Liver (tissue), 9 donors: ENCODE measurements around the gene IZUMO3. TPM values are rescaled to one million over a fixed set of nuclear protein-coding genes. Genes with fewer than 3 reads are reported as not detected.
"Not testable (repeated sequence)": the region's sequence is repeated elsewhere in the genome, so short reads cannot be mapped to it uniquely, and the experiment has no call there.

ENCODE experiments used
- DNase-seq: peaks from one replicate; pipeline ENCODE4 v3.0.0-alpha.2; 2017; ENCODE audit warnings: low spot score
- H3K27ac ChIP-seq, 2 donors: one replicate each; pipeline ENCODE4 v1.7.0; 2013; ENCODE audit warnings: inconsistent platforms in 2 of 2, low read length in 2 of 2, control low read depth in 1 of 2, low read depth in 1 of 2, mild to moderate bottlenecking in 1 of 2
- H3K27me3 ChIP-seq, 4 donors: one replicate each; pipeline versions ENCODE4 v1.6.1 to v1.7.0; 2013; ENCODE audit warnings: low read length in 3 of 4, inconsistent platforms in 1 of 4, mild to moderate bottlenecking in 1 of 4, moderate library complexity in 1 of 4; ENCODE audit not compliant: control insufficient read depth in 4 of 4, insufficient read depth in 4 of 4
- H3K36me3 ChIP-seq, 4 donors: one replicate each; pipeline versions ENCODE4 v1.6.1 to v1.7.0; 2013; ENCODE audit warnings: low read length in 3 of 4, mild to moderate bottlenecking in 3 of 4, low read depth in 1 of 4, moderate library complexity in 1 of 4; ENCODE audit not compliant: control insufficient read depth in 4 of 4, insufficient read depth in 3 of 4
- H3K4me1 ChIP-seq, 4 donors: one replicate each; pipeline versions ENCODE4 v1.6.1 to v1.7.0; 2013; ENCODE audit warnings: low read length in 3 of 4, mild to moderate bottlenecking in 3 of 4, moderate library complexity in 1 of 4; ENCODE audit not compliant: control insufficient read depth in 4 of 4, insufficient read depth in 4 of 4
- H3K4me3 ChIP-seq, 3 donors: one replicate each; pipeline versions ENCODE4 v1.6.1 to v1.7.0; 2013; ENCODE audit warnings: low read length in 3 of 3, control low read depth in 1 of 3, low read depth in 1 of 3, mild to moderate bottlenecking in 1 of 3
- H3K9ac ChIP-seq, 2 donors: one replicate each; pipeline ENCODE4 v1.7.0; 2013; ENCODE audit warnings: low read length in 2 of 2, mild to moderate bottlenecking in 2 of 2, moderate library complexity in 2 of 2, control low read depth in 1 of 2, low read depth in 1 of 2
- H3K9me3 ChIP-seq, 4 donors: one replicate each; pipeline versions ENCODE4 v1.6.1 to v1.7.0; 2013; ENCODE audit warnings: low read length in 3 of 4; ENCODE audit not compliant: control insufficient read depth in 4 of 4
- EGR1 ChIP-seq, 2 donors: IDR thresholded peaks; 2 replicates each; pipeline ENCODE4 v1.6.1; 2016 to 2018; ENCODE audit warnings: antibody characterized with exemption in 2 of 2, low read depth in 2 of 2
- FOXA1 ChIP-seq: IDR thresholded peaks from 2 replicates; pipeline ENCODE4 v1.6.1; 2016; ENCODE audit warnings: antibody characterized with exemption
- HNF4G ChIP-seq: IDR thresholded peaks from 2 replicates; pipeline ENCODE4 v1.6.1; 2016; ENCODE audit warnings: antibody characterized with exemption
- MAX ChIP-seq: IDR thresholded peaks from 2 replicates; pipeline ENCODE4 v1.6.1; 2016; ENCODE audit warnings: antibody characterized with exemption
- NR2F2 ChIP-seq: IDR thresholded peaks from 2 replicates; pipeline ENCODE4 v1.6.1; 2016; ENCODE audit warnings: antibody characterized with exemption
- RXRA ChIP-seq, 2 donors: IDR thresholded peaks; 2 replicates each; pipeline ENCODE4 v1.6.1; 2017 to 2018; ENCODE audit warnings: antibody characterized with exemption in 2 of 2, mild to moderate bottlenecking in 1 of 2
- SP1 ChIP-seq: IDR thresholded peaks from 2 replicates; pipeline ENCODE4 v1.6.1; 2018; ENCODE audit warnings: antibody characterized with exemption, mild to moderate bottlenecking
- TAF1 ChIP-seq: conservative IDR thresholded peaks from 2 replicates; pipeline ENCODE4 v1.6.1; 2016; ENCODE audit warnings: antibody characterized with exemption, mild to moderate bottlenecking
- ZBTB33 ChIP-seq: IDR thresholded peaks from 2 replicates; pipeline ENCODE4 v1.6.1; 2016; ENCODE audit warnings: antibody characterized with exemption
- WGBS: extraction: QIAGEN DNeasy Blood & Tissue Kit; methylation state at CpG from one replicate; pipeline ENCODE4 v1.1.7; 2013; 5-methylcytosine and 5-hydroxymethylcytosine counted together
- polyA plus RNA-seq, 2 donors: library from polyadenylated mRNA; stranded (reverse) in 1 of 2; unstranded in 1 of 2; fragments of 200-250 nt in 1 of 2; fragments of >200 nt in 1 of 2; fragmentation: Nextera tagmentation in 1 of 2; extraction: Ambion mirVana in 1 of 2; gene quantifications; one replicate each; pipeline versions ENCODE4 v1.2.1 to v1.2.3, GENCODE V29; 2013 to 2015
- total RNA-seq, 2 donors: library from RNA; depleted of rRNA; stranded (reverse); fragments of >200 nt; gene quantifications; one replicate each; pipeline ENCODE4 v1.2.3, GENCODE V29; 2014
- TF ChIP-seq, protein P1 (sequence below): IDR thresholded peaks from 2 replicates; pipeline ENCODE4 v1.6.1; 2016; ENCODE audit warnings: antibody characterized with exemption
- donor health status: healthy.
- donor health status: healthy.
- donor health status: healthy.
- donor health status: healthy.
- donor health status: healthy.

The IZUMO3 gene
- total and polyA plus RNA-seq, 4 donors, result not detected

- WGBS, result 42% methylated on average over 6 of the region's 6 CpGs
- no peaks in the 10 kb centered on the region for H3K36me3 ChIP-seq
- no peak overlapping the region for H3K27ac ChIP-seq
- H3K9me3 ChIP-seq, result peaks cover 0 to 4% (median under 1%) of the 10 kb centered on the region in 4 donors
- H3K4me1 ChIP-seq, result no peaks in the 10 kb centered on the region
- TF ChIP-seq MAX, result no peak
- TF ChIP-seq RXRA (IDR thresholded peaks at IDR 0.05), result no peak
- no peak for TF ChIP-seq ZBTB33
- no peak overlapping the region for H3K9ac ChIP-seq
- no peak for DNase-seq
- no peak overlapping the region for H3K4me3 ChIP-seq
- H3K27me3 ChIP-seq, result no peaks in the 10 kb centered on the region
Observed at GRCh38 chr9:24582146-24583126, 36.7 kb upstream of the IZUMO3 start.

- not testable (repeated sequence) for H3K9ac ChIP-seq, H3K36me3 ChIP-seq, DNase-seq, H3K4me1 ChIP-seq, H3K27ac ChIP-seq, H3K4me3 ChIP-seq, H3K9me3 ChIP-seq, H3K27me3 ChIP-seq
- WGBS, result 73% methylated on average over 21 of the region's 21 CpGs
Observed at GRCh38 chr9:24580005-24580404, 34.3 kb upstream of the IZUMO3 start.

- no peak for TF ChIP-seq FOXA1
- TF ChIP-seq TAF1, result no peak
- Histone ChIP-seq H3K27ac (no peak overlapping the region), H3K9me3 (no peaks in the 10 kb centered on the region), H3K4me3 (no peak overlapping the region), H3K27me3 (no peaks in the 10 kb centered on the region), H3K9ac (no peak overlapping the region), H3K36me3 (no peaks in the 10 kb centered on the region), H3K4me1 (no peaks in the 10 kb centered on the region)
- DNase-seq, result no peak
- WGBS, result 94% methylated on average over 2 of the region's 2 CpGs
Observed at GRCh38 chr9:24572406-24572805, 26.7 kb upstream of the IZUMO3 start.

DNA sequence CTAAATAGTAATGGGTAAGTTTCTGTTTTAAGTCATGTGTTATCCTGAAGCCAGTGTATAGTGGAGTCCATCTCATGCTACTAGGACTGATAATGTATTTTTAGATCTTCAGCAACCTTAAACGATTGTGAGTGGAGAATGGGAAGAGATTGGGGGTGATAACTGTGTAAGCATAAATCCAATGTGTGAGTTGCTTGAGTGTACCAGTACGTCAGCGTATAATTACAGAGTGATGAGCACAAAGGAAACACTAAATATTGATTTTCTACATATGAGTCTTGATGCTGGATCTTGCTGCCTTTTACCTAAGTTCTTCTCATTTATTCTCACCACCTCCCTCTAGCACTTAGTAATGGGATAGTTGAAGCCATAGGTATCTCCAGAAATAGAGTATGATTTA is 16.3 kb upstream of the IZUMO3 start:
- Histone ChIP-seq H3K9me3 (no peaks in the 10 kb centered on the region), H3K36me3 (no peaks in the 10 kb centered on the region), H3K9ac (no peak overlapping the region), H3K4me1 (no peaks in the 10 kb centered on the region), H3K4me3 (no peak overlapping the region), H3K27me3 (no peaks in the 10 kb centered on the region), H3K27ac (no peak overlapping the region)
- 72% methylated on average over 3 of the region's 3 CpGs for WGBS
- TF ChIP-seq, protein P1, sequence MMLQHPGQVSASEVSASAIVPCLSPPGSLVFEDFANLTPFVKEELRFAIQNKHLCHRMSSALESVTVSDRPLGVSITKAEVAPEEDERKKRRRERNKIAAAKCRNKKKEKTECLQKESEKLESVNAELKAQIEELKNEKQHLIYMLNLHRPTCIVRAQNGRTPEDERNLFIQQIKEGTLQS, result no peak
- TF ChIP-seq ZBTB33 (no peak), RXRA (IDR thresholded peaks at IDR 0.05) (no peak), EGR1 (IDR thresholded peaks at IDR 0.05; ENCODE audit: low read depth in 2 of 2) (no peak), MAX (no peak), HNF4G (no peak), NR2F2 (no peak), SP1 (no peak)
- DNase-seq, result no peak
